ENCODE data around the gene EPHA6.

DNA sequence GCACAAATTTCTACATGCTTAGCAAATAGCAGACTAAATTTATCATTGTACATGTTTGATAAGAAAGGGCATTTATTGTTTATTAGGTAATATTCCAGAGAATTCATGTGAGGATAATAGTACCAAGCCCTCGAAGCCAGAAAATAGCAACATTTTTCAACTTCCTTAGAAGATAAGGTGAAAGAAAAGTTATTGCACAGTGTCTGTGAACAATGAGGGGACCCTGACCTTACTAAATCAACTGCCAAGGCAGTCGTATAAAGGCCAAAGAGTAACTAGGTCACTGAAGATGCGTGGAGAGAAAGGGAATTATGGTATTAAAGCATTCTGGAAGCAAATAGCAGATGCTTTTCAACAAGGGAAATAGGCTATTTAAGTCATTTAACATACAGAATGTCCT is 929.9 kb downstream of the EPHA6 start:
- TF ChIP-seq, protein P1, sequence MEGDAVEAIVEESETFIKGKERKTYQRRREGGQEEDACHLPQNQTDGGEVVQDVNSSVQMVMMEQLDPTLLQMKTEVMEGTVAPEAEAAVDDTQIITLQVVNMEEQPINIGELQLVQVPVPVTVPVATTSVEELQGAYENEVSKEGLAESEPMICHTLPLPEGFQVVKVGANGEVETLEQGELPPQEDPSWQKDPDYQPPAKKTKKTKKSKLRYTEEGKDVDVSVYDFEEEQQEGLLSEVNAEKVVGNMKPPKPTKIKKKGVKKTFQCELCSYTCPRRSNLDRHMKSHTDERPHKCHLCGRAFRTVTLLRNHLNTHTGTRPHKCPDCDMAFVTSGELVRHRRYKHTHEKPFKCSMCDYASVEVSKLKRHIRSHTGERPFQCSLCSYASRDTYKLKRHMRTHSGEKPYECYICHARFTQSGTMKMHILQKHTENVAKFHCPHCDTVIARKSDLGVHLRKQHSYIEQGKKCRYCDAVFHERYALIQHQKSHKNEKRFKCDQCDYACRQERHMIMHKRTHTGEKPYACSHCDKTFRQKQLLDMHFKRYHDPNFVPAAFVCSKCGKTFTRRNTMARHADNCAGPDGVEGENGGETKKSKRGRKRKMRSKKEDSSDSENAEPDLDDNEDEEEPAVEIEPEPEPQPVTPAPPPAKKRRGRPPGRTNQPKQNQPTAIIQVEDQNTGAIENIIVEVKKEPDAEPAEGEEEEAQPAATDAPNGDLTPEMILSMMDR (IDR thresholded peaks at IDR 0.05; ENCODE audit: low read length), result no peak
- TF ChIP-seq EZH2 (IDR thresholded peaks at IDR 0.05; ENCODE audit: borderline replicate concordance, low read length), result no peak

All from OCI-LY1 (cell line).